Activated gamma-delta T cell treated with Interleukin-2 at 50 U/mL for 16 hours (primary cell): Measurements from ENCODE around the gene ASB13.
A peak's percentile ranks its signal among the peaks of the same experiment; 100 is the strongest.

Experiments used
- DNase-seq: peaks from one replicate; pipeline ENCODE4 v3.0.0-alpha.2; 2020

ASB13 gene

DNA sequence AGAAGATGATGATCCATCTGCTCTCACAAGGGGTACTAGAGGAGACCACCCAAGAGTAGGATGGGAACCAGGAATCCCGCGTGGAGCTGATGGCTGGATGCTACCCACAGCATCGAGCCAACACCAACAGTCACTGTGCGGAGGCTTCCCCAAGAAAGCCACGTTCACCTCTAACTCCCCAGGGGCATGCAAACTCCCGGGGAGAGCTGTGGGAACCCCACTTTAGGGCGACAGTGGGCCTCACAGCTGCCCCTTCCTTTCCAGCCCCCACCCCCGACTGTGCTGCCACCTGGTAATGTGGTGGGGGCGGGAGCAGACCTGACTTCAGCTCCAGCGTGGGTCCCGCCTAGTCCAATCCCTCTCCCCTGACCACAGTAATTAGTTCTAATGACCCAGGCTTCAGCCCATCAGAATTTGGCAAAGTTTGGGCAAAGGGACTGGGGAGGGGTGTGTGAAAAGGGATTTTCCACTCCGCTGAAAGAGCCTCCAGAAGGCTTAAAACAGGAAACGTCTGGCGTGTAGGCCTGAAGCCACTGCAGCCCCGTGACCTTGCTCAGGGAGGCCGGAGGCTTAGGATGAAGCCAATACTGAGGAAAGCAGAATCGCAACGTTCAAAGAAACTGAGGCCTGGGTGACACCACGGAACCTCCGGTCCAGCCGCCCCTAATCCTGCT, 20.3 kb downstream of the ASB13 start:
- no peak for DNase-seq

- no peak for DNase-seq
These were observed 21.0 kb downstream of the ASB13 start for GRCh38 chr10:5645375-5645774.

DNA sequence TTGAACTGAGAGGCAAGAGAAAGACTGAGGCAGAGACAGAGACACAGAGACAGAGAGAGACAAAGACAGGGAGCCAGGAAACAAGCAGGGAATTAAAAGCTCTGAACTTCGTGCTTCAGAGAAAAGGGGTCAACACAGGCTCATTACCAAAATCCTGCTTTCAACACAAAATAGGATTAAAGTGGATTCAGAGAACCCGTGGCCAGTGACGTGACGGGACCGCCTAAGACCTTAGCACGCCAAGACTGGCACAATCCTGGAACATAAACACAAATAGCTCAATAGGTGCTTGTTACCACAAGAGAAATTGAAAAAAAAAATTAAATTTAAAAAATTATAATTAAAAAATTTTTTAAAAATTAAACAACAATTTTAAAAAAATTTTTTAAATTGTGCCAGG, 21.5 kb downstream of the ASB13 start:
- DNase-seq, result no peak

GRCh38 chr10:5643346-5644067, 22.9 kb downstream of the ASB13 start:
- DNase-seq, result no peak

DNA sequence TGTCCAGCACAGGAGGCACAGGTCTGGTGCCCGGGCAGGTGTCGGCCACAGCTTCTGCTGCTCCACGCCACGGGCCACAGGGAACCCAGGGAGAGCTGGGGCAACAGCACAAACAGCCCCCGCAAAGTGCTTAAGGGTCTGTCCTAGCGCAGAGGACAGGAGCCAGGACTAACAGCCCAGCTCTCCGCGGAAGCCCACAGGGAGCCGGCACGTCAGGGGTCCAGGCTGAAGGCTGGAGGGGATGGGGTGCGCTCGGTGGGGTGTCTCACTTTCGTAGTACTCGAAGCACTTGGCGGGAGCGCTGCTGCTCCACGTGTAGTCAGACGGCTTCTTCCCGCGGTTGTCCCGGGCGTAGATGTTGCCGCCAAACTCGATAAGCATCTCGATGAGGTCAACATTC, 24.9 kb downstream of the ASB13 start:
- DNase-seq, result no peak

DNA sequence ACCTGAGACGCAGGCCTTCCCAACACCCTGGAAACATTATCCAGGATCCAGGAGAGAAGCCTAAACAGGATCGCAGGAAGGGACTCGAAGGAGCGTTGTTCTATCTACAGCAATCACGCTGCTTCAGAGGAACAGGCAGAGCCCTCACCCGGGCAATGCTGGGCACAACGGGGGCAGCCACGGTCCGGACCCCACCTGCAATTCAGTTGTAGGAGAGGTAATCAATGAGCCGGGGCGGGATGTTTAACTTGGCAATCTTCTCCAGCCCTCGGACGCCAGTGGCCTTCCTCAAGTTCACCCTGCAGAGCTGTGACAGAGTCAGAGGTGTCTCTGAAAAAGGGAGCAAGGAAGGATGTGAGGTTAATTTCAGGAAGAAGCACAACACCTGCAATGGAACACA, 25.9 kb downstream of the ASB13 start:
- DNase-seq, result no peak

DNA sequence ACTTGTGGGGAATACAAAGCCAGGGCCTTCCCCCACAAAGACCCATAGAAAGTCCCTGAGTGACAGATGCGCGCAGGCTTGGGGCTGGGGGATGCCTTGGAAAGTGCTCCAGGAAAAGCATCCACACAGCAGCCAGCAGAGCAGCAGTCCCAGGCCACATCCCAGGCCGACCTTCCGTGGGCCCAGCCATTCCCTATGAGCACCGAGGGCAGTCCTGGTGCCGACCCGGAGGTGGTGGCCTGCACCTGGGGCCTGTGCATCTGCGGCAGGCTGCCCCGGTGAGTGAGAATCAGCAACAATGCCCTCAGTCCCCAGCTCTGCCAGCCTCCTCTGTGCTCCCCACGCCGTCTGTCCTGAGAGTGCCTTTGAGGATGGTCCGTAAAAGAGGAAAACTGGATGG, 26.4 kb downstream of the ASB13 start:
- no peak for DNase-seq

- no peak for DNase-seq
These were observed 27.3 kb downstream of the ASB13 start for GRCh38 chr10:5639066-5639465.

GRCh38 chr10:5638494-5638893, 27.9 kb downstream of the ASB13 start:
- DNase-seq, result no peak

DNA sequence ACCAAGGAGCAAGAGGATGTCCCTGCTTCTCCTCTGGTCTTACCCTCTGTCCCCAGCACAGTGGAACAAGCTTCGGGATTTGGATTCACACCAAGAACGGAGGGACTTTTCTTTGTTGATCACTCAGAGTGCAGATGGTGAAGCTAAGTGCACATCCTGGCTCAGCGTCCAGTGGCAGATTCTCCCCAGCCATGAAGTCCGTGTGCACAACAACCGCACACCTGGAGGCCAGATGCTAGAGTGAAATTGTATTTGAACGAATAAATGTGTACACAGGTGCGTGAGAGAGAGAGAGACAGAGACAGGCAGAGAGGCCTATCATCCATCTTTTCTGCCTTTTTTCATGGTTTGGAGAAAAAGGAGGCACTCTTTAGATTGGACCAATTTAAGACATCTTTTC, 31.5 kb downstream of the ASB13 start:
- no peak for DNase-seq

- no peak for DNase-seq
These were observed 33.1 kb downstream of the ASB13 start for GRCh38 chr10:5633166-5633749.

DNA sequence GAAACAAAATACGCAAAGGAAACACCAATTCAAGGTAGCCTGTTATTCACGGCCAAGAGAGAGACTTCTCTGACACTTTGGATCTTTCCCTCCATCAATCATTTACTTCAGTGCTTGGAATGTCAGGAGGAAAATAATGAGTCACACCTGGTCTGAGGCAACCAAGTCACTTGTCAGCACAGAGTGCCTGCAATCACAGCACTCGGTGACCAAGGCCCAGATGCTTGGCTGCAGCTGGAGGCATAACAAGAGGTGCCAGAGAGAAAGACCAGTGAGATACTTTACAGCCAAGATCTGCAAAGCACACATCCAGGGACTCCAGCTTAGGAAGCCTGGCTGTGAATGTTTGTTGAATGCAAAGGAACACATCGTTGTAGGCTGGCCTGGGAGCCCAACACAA, 33.9 kb downstream of the ASB13 start:
- no peak for DNase-seq

DNA sequence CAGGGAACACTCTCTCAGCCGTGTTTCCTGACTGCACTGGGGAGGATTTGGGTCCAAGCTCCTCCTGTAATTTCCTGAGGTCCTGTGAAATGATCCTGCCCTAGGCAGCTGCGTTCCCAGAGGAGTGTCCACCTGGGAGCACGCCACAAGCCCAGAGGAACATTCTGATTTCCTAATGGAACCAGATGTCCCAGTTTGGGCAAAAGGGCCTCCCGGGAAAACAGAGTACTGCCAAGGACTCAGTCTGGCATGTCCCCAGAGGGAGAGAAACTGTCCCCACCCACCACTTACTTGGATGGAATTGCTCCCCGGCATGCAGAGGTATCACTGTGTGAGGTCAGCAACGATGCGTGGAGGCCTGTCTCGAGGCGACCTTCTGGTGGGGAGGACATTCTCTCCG, 34.5 kb downstream of the ASB13 start:
- DNase-seq, result no peak

DNA sequence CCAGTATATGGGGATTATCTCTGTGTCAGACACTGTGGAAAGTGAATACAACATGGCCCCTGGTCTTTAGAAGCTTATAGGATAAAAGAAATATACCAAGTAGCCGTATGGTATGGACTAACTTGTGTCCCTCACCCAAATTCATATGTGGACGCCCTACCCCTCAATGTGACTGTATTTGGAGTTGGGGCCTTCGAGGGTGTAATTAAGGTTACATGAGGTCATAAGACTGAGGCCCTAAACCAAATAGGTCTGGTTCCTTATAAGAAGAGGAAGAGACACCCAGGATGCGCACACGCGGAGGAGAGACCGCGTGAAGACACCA, 36.3 kb downstream of the ASB13 start:
- DNase-seq, result no peak

DNA sequence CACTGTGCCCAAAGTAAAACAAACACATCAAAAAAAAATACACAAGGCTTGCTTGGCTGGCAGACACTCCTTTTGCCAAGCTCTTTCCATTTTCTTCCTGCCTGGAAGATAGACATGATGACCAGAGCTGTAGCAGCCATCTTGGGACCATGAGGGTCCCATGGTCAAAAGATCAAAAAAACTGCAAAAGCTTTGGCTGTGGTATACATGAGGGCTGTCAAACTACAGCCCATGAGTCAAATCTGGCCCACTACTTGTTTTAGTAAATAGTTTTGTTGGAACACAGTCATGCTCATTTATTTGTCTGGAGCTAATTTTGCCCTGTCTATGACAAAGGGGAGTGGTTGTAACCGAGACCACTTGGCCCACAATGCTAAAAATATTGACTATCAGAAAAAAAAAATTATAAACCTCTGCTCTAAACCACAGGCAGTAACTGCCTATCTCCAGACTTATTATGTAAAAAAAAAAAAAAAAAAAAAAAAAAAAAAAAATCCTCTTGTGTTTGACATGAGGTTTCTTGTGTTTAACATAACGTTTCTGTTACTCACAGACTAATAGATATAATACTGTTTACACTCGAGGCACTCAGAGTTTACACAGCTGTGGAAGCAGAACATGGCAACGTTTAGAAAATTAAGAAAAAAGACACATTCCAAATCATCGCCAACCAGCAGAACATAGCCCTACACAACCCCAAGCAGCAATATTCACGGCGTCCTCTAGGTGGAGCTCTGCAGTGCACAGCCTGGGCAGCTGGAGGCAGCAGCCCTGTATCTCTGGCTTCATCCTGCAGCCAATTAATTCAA, 36.9 kb downstream of the ASB13 start:
- peak; percentile 84 for DNase-seq

DNA sequence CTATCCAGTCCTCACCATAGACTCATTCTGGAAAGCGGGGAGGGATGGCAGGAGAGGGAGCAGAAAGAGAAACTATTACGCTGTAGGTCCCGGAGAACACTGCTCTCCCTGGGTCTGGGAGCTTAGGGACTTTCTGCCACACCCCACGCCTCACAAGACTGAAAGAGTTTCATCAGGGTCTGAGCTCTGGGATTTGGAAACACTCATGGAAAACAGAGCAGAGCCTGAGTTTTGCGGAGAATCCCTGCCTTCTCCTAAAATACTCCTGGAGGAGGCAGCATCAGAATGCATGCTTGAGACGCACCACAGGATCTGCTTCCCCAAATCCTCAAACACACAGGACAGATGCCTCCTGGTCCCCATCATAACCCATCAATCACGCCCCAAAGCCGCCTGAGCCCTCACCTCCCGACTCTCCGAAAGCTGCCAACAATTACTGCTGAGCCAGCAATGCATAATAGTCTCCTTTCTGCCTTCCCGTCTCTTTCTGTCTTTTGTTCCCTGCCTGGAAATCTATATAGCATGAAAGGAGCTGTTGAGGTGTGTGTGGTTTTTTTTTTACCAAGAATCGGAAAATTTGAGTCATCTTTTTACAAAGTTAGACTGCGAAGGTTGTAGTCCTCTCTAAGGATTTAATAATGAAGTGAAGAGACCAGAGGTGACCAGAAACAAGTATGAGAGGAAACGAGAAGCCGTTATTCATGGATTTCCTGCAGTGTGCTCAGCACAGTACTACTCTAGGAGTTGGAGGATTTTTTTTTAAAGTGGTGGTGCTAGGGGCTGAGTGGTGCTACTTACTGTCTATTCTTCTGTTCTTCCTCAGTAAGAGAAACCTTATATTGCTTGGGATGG, 37.7 kb downstream of the ASB13 start:
- no peak for DNase-seq

- DNase-seq, result no peak
These were observed 38.8 kb downstream of the ASB13 start for GRCh38 chr10:5627486-5628044.

DNA sequence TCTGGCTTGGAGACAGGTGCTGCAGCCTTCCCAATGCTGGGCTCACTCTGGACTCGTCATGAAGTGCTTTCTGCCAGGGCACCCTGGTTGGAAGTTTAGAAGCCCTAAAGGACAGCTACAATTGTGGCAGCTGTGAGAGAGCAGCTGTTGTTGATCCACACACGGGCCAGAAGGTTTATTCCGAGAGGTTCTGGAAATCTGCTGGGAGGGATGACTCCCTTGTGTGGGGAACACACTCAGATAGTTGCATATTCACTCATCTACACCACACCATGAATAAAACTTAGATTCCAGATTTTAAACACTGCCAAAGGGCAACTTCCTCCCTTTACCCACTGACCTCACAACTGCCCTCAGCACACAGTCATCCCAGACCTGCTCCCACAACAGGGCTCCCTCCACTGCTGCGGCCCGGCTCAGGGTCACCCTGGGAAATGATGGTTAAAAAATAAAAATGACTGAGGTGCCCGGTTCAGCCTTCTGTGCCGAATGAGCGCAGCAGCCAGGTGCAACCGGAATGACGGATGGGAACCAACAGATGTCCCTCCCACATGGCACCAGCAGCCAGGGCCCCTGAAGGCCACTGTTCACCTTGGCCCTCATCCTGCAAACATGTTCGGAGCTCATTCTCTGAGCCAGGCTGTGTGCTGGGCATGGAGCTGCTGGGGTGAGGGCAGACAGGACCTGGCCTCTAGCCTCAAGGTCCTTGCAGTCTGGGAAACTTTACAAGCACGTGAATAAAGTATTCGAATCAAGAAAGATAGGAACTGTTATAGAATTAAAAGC, 40.2 kb downstream of the ASB13 start:
- no peak for DNase-seq

DNA sequence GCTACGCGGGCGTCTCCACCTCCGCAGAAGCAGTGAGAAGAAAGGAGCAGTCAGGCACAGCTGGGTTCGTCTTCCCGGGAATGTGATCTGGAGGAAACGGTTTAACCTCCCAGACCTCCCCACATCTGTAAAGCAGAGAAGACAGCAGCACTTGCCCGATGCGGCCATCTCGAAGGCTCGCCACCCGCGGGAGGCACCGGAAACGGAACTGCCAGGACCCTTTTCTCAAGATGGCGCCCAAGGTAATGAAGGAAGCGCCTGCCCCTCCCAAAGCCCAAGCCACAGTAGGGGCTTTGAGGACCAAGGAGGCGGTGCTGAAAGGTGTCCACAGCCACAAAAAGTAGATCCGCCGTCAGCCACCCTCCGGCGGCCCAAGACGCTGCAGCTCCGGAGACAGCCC, 41.7 kb downstream of the ASB13 start:
- no peak for DNase-seq

- DNase-seq, result peak; percentile 70
These were observed 43.2 kb downstream of the ASB13 start for GRCh38 chr10:5623081-5623748.
